Measurements from ENCODE around the gene CFAP61.
A peak's percentile ranks its signal among the peaks of the same experiment; 100 is the strongest.

The CFAP61 gene

DNA sequence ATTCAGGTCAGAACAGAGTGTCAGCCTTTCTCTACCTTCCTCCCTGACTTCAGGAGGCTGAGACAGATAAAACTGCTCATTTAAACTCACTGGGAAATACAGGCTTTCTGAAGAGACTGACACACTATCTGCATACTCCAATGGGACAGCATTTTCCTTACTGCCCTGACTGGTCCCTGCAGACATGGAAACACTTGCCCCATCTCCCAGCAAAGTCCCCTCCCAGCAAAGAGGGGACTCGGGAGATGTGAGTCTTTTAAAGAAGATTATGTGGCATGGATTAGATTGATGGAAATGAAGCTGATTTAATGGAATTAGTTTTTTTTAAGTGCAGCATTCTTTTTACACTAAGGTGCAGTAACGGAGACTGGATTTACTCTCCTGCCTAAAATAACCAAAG is 90.8 kb downstream of the CFAP61 start:
- H3K9me3 ChIP-seq (ENCODE audit: severe bottlenecking): no peaks in the 10 kb centered on the region
- no peaks in the 10 kb centered on the region for H3K4me1 ChIP-seq (ENCODE audit: insufficient read depth, poor library complexity, severe bottlenecking)
- TF ChIP-seq, protein P1, sequence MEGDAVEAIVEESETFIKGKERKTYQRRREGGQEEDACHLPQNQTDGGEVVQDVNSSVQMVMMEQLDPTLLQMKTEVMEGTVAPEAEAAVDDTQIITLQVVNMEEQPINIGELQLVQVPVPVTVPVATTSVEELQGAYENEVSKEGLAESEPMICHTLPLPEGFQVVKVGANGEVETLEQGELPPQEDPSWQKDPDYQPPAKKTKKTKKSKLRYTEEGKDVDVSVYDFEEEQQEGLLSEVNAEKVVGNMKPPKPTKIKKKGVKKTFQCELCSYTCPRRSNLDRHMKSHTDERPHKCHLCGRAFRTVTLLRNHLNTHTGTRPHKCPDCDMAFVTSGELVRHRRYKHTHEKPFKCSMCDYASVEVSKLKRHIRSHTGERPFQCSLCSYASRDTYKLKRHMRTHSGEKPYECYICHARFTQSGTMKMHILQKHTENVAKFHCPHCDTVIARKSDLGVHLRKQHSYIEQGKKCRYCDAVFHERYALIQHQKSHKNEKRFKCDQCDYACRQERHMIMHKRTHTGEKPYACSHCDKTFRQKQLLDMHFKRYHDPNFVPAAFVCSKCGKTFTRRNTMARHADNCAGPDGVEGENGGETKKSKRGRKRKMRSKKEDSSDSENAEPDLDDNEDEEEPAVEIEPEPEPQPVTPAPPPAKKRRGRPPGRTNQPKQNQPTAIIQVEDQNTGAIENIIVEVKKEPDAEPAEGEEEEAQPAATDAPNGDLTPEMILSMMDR (IDR thresholded peaks at IDR 0.05; ENCODE audit: poor library complexity, severe bottlenecking): no peak
- ATAC-seq (ENCODE audit: low read depth) (no peak), DNase-seq (ENCODE audit: low spot score) (no peak)
- no peak overlapping the region for H3K27ac ChIP-seq (ENCODE audit: poor library complexity, severe bottlenecking)
- H3K36me3 ChIP-seq (ENCODE audit: low read depth): no peaks in the 10 kb centered on the region
- H3K27me3 ChIP-seq (ENCODE audit: insufficient read depth, poor library complexity, severe bottlenecking): no peaks in the 10 kb centered on the region
- no peak overlapping the region for H3K4me3 ChIP-seq (ENCODE audit: severe bottlenecking)

DNA sequence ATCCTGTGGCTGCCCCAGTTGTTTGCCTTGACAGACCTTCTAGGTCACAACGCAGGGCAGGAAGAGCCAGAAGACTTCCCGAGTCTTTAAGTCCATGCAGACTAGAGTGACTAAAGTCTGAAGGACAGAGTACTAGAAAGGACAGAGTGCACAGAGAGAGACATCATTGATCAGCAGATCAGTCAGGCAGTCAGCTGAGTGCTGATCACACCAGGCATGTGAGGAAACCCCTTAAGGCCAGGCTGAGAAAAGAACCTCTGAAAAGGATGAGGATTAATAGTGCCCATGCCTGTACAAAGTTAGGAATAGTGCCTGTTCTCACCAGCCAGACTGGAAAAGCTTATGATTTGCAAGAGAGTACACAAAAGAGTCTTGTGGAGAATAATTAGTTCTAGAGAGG is 91.3 kb downstream of the CFAP61 start:
- Histone ChIP-seq H3K9me3 (ENCODE audit: severe bottlenecking) (no peaks in the 10 kb centered on the region), H3K36me3 (ENCODE audit: low read depth) (no peaks in the 10 kb centered on the region), H3K27ac (ENCODE audit: poor library complexity, severe bottlenecking) (no peak overlapping the region), H3K4me1 (ENCODE audit: insufficient read depth, poor library complexity, severe bottlenecking) (no peaks in the 10 kb centered on the region), H3K27me3 (ENCODE audit: insufficient read depth, poor library complexity, severe bottlenecking) (no peaks in the 10 kb centered on the region), H3K4me3 (ENCODE audit: severe bottlenecking) (no peak overlapping the region)
- TF ChIP-seq, protein P1 (IDR thresholded peaks at IDR 0.05; ENCODE audit: poor library complexity, severe bottlenecking): no peak
- no peak for ATAC-seq (ENCODE audit: low read depth)
- DNase-seq (ENCODE audit: low spot score): no peak

DNA sequence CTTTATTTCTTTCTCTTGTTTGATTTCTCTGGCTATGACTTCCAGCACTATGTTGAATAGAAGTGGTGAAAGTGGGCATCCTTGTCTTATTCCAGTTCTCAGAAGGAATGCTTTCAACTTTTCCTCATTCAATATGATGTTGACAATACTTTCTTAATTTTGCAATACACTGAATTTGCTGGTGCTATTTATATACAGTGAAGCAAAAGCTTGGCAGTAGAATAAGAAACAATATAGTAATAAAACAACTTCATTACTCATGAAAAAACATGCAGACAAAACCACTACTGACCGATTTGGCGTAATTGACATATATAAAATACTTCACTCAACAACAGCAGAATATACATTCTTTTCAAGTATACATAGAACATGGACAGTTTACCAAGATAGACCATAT is 96.4 kb downstream of the CFAP61 start:
- Histone ChIP-seq H3K36me3 (ENCODE audit: low read depth) (no peaks in the 10 kb centered on the region), H3K4me1 (ENCODE audit: insufficient read depth, poor library complexity, severe bottlenecking) (no peaks in the 10 kb centered on the region), H3K9me3 (ENCODE audit: severe bottlenecking) (no peaks in the 10 kb centered on the region), H3K27me3 (ENCODE audit: insufficient read depth, poor library complexity, severe bottlenecking) (no peaks in the 10 kb centered on the region), H3K27ac (ENCODE audit: poor library complexity, severe bottlenecking) (no peak overlapping the region), H3K4me3 (ENCODE audit: severe bottlenecking) (no peak overlapping the region)
- TF ChIP-seq, protein P1 (IDR thresholded peaks at IDR 0.05; ENCODE audit: poor library complexity, severe bottlenecking): no peak
- ATAC-seq (ENCODE audit: low read depth) (no peak), DNase-seq (ENCODE audit: low spot score) (no peak)

DNA sequence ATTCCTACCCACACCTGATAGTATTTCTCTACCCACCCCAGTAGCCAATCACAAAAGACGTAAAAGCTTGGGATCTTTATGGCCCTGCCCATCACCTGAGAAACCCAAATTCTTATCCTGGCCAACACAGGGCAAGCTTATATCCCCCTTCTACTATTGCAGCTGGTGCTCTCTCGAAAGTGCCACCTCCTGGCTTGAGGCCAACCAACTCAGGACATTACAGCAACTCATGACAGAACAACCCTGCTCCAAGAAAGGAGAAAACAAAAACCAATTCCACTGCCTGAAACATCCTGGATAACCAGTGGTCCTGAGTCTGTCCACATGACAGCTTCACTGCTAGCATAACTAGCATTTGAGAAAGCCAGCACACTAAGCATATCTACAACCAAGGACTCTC is 97.9 kb downstream of the CFAP61 start:
- no peaks in the 10 kb centered on the region for H3K9me3 ChIP-seq (ENCODE audit: severe bottlenecking)
- no peaks in the 10 kb centered on the region for H3K36me3 ChIP-seq (ENCODE audit: low read depth)
- DNase-seq (ENCODE audit: low spot score): no peak
- no peak overlapping the region for H3K27ac ChIP-seq (ENCODE audit: poor library complexity, severe bottlenecking)
- TF ChIP-seq, protein P1 (IDR thresholded peaks at IDR 0.05; ENCODE audit: poor library complexity, severe bottlenecking): no peak
- H3K4me3 ChIP-seq (ENCODE audit: severe bottlenecking): no peak overlapping the region
- ATAC-seq (ENCODE audit: low read depth): no peak
- H3K4me1 ChIP-seq (ENCODE audit: insufficient read depth, poor library complexity, severe bottlenecking): no peaks in the 10 kb centered on the region
- H3K27me3 ChIP-seq (ENCODE audit: insufficient read depth, poor library complexity, severe bottlenecking): no peaks in the 10 kb centered on the region

DNA sequence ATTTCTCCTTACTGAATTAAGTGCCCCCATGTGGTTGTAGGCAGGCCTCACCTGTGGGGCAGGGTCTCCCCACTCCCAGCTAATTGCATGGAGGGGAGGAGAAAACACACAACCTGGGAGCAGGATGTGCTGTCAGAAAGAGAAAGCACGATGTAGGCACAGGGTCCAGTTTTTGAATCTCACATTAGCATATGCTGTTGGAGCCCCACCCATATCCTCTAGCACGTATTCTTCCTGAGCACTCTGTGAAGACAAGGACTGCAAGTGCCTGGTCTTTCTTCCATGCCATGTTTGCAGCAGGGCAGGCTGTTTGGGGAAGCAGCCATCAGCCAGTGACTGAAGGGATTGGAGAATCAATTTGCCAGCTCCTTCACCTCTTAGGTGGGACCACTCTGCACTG is 108.2 kb downstream of the CFAP61 start:
- TF ChIP-seq, protein P1 (IDR thresholded peaks at IDR 0.05; ENCODE audit: poor library complexity, severe bottlenecking): no peak

More for the DNA sequence above, 108.2 kb downstream of the CFAP61 start:
- H3K27me3 ChIP-seq (ENCODE audit: insufficient read depth, poor library complexity, severe bottlenecking): peaks cover 4% of the 10 kb centered on the region
- no peak overlapping the region for H3K4me3 ChIP-seq (ENCODE audit: severe bottlenecking)
- no peaks in the 10 kb centered on the region for H3K9me3 ChIP-seq (ENCODE audit: severe bottlenecking)
- ATAC-seq (ENCODE audit: low read depth) (0 out of 3 replicates have a peak, but pooled peaks have one; percentile 17), DNase-seq (ENCODE audit: low spot score) (no peak)
- H3K4me1 ChIP-seq (ENCODE audit: insufficient read depth, poor library complexity, severe bottlenecking): no peaks in the 10 kb centered on the region
- H3K36me3 ChIP-seq (ENCODE audit: low read depth): no peaks in the 10 kb centered on the region
- H3K27ac ChIP-seq (ENCODE audit: poor library complexity, severe bottlenecking): no peak overlapping the region
